ENCODE measurements around the gene CAMK1D. TPM values are rescaled to one million over a fixed set of nuclear protein-coding genes. Genes with fewer than 3 reads are reported as not detected.

The CAMK1D gene
- total and polyA plus RNA-seq, 10 of the 15 experiments (the other 5 are each of a cell fraction or from before 2014, with no cell fraction given), result 2.1 to 35.5 (median 14.7) TPM

DNA sequence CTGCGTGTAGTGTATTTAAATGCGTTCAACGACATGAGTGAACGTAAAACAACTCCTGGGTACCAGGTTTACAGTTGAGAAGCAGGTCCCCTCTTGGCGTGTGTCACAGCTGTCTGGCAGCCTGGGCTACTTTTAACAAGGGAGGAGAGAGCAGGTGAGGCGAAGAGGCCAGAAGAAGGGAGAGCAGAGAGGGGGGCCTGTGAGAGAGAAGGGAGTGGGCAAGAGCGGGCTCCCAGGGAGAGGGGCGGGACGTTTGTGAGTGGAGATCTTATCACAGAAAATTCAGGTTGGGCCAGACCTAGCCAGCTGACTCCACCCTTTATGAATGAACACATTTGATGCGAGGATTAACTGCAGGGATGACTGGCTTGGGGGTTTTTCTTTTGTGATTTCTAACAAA lies 154.0 kb downstream of the CAMK1D start:
- no peak for FAIRE-seq
- BruUV-seq (replicated peaks), result no TSS peak
- TF ChIP-seq, protein P1, sequence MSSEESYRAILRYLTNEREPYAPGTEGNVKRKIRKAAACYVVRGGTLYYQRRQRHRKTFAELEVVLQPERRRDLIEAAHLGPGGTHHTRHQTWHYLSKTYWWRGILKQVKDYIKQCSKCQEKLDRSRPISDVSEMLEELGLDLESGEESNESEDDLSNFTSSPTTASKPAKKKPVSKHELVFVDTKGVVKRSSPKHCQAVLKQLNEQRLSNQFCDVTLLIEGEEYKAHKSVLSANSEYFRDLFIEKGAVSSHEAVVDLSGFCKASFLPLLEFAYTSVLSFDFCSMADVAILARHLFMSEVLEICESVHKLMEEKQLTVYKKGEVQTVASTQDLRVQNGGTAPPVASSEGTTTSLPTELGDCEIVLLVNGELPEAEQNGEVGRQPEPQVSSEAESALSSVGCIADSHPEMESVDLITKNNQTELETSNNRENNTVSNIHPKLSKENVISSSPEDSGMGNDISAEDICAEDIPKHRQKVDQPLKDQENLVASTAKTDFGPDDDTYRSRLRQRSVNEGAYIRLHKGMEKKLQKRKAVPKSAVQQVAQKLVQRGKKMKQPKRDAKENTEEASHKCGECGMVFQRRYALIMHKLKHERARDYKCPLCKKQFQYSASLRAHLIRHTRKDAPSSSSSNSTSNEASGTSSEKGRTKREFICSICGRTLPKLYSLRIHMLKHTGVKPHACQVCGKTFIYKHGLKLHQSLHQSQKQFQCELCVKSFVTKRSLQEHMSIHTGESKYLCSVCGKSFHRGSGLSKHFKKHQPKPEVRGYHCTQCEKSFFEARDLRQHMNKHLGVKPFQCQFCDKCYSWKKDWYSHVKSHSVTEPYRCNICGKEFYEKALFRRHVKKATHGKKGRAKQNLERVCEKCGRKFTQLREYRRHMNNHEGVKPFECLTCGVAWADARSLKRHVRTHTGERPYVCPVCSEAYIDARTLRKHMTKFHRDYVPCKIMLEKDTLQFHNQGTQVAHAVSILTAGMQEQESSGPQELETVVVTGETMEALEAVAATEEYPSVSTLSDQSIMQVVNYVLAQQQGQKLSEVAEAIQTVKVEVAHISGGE (CRISPR knock-in tag; IDR thresholded peaks at IDR 0.05), result no peak
- TF ChIP-seq IKZF2 (IDR thresholded peaks at IDR 0.05) (no peak), SUZ12 (IDR thresholded peaks at IDR 0.05; ENCODE audit: unreplicated experiment) (no peak), SUPT20H (IDR thresholded peaks at IDR 0.05; ENCODE audit: borderline replicate concordance, control insufficient read depth, low read depth, low read length) (no peak), ZNF384 (IDR thresholded peaks at IDR 0.05; ENCODE audit: borderline replicate concordance, low read depth, low read length) (no peak), ZNF622 (IDR thresholded peaks at IDR 0.05) (no peak), JUND (IDR thresholded peaks at IDR 0.05; ENCODE audit: low read depth, low read length) (no peak), LARP7 (IDR thresholded peaks at IDR 0.05) (no peak)
- TF ChIP-seq, protein P2, sequence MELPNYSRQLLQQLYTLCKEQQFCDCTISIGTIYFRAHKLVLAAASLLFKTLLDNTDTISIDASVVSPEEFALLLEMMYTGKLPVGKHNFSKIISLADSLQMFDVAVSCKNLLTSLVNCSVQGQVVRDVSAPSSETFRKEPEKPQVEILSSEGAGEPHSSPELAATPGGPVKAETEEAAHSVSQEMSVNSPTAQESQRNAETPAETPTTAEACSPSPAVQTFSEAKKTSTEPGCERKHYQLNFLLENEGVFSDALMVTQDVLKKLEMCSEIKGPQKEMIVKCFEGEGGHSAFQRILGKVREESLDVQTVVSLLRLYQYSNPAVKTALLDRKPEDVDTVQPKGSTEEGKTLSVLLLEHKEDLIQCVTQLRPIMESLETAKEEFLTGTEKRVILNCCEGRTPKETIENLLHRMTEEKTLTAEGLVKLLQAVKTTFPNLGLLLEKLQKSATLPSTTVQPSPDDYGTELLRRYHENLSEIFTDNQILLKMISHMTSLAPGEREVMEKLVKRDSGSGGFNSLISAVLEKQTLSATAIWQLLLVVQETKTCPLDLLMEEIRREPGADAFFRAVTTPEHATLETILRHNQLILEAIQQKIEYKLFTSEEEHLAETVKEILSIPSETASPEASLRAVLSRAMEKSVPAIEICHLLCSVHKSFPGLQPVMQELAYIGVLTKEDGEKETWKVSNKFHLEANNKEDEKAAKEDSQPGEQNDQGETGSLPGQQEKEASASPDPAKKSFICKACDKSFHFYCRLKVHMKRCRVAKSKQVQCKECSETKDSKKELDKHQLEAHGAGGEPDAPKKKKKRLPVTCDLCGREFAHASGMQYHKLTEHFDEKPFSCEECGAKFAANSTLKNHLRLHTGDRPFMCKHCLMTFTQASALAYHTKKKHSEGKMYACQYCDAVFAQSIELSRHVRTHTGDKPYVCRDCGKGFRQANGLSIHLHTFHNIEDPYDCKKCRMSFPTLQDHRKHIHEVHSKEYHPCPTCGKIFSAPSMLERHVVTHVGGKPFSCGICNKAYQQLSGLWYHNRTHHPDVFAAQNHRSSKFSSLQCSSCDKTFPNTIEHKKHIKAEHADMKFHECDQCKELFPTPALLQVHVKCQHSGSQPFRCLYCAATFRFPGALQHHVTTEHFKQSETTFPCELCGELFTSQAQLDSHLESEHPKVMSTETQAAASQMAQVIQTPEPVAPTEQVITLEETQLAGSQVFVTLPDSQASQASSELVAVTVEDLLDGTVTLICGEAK (IDR thresholded peaks at IDR 0.05; ENCODE audit: borderline replicate concordance), result no peak
- TF ChIP-seq, protein P3, sequence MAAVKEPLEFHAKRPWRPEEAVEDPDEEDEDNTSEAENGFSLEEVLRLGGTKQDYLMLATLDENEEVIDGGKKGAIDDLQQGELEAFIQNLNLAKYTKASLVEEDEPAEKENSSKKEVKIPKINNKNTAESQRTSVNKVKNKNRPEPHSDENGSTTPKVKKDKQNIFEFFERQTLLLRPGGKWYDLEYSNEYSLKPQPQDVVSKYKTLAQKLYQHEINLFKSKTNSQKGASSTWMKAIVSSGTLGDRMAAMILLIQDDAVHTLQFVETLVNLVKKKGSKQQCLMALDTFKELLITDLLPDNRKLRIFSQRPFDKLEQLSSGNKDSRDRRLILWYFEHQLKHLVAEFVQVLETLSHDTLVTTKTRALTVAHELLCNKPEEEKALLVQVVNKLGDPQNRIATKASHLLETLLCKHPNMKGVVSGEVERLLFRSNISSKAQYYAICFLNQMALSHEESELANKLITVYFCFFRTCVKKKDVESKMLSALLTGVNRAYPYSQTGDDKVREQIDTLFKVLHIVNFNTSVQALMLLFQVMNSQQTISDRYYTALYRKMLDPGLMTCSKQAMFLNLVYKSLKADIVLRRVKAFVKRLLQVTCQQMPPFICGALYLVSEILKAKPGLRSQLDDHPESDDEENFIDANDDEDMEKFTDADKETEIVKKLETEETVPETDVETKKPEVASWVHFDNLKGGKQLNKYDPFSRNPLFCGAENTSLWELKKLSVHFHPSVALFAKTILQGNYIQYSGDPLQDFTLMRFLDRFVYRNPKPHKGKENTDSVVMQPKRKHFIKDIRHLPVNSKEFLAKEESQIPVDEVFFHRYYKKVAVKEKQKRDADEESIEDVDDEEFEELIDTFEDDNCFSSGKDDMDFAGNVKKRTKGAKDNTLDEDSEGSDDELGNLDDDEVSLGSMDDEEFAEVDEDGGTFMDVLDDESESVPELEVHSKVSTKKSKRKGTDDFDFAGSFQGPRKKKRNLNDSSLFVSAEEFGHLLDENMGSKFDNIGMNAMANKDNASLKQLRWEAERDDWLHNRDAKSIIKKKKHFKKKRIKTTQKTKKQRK (IDR thresholded peaks at IDR 0.05; ENCODE audit: low read depth, low read length), result no peak
- TF ChIP-seq, protein P4, sequence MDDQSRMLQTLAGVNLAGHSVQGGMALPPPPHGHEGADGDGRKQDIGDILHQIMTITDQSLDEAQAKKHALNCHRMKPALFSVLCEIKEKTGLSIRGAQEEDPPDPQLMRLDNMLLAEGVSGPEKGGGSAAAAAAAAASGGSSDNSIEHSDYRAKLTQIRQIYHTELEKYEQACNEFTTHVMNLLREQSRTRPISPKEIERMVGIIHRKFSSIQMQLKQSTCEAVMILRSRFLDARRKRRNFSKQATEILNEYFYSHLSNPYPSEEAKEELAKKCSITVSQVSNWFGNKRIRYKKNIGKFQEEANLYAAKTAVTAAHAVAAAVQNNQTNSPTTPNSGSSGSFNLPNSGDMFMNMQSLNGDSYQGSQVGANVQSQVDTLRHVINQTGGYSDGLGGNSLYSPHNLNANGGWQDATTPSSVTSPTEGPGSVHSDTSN (IDR thresholded peaks at IDR 0.05; ENCODE audit: insufficient replicate concordance, low read depth, low read length), result no peak

More for the DNA sequence above, 154.0 kb downstream of the CAMK1D start:
- H3K79me2 ChIP-seq (ENCODE audit: control insufficient read depth, insufficient read depth, low read length), result no peaks in the 10 kb centered on the region; the same call in 1 of the 2 replicates
- DNase-seq (ENCODE audit: low read depth, low spot score) (no peak), ATAC-seq (no peak)
- WGBS (ENCODE audit: insufficient coverage, insufficient replicate concordance, low lambda C conversion rate, missing lambda C conversion rate), result 87% methylated on average over 10 of the region's 10 CpGs
- H3K9ac ChIP-seq (ENCODE audit: control insufficient read depth, insufficient read depth, low read length), result no peak overlapping the region
- H3K4me2 ChIP-seq (ENCODE audit: control insufficient read depth, insufficient read depth), result no peak overlapping the region
- peaks cover 3% of the 10 kb centered on the region for H3K4me1 ChIP-seq (ENCODE audit: control insufficient read depth, insufficient read depth, low read length)
- ChIA-PET SMC1A (ENCODE audit: uncharacterized antibody, unreplicated experiment) (no interaction called here), RAD21 (ENCODE audit: unreplicated experiment) (no interaction called here), POLR2A (no interaction called here), CTCF (no interaction called here)
- in situ Hi-C loops (cut with MboI) (no loop called here), intact Hi-C loops (cut with micrococcal nuclease; ENCODE audit: unreplicated experiment) (no loop called here)
- H3K27me3 ChIP-seq (replicated peaks in 1 of 2; ENCODE audit: control insufficient read depth in 2 of 2, insufficient read depth in 2 of 2, low read length in 1 of 2), result no peaks in the 10 kb centered on the region
- H3K27ac ChIP-seq (ENCODE audit: control insufficient read depth, insufficient read depth), result no peak overlapping the region
- H2AFZ ChIP-seq (ENCODE audit: control insufficient read depth, low read depth, low read length), result no peak overlapping the region
- H3K36me3 ChIP-seq (ENCODE audit: control insufficient read depth in 2 of 2, insufficient read depth in 2 of 2, low read length in 1 of 2), result no peaks in the 10 kb centered on the region
- H3K9me3 ChIP-seq (replicated peaks; ENCODE audit: control insufficient read depth, insufficient read depth, low read length), result no peaks in the 10 kb centered on the region
- no peak overlapping the region for H3K4me3 ChIP-seq
- no peaks in the 10 kb centered on the region for H4K20me1 ChIP-seq (ENCODE audit: control insufficient read depth, insufficient read depth)

Data from GM12878 (cell line).